Stimulated activated CD4-positive, alpha-beta T cell treated with anti-CD3 and anti-CD28 coated beads, Interleukin-1b, Interleukin-23, amount 100 ng/mL, for 1 hour (primary cell): ENCODE results near the gene NALCN.

Experiments used
- DNase-seq, 2 donors: peaks; one replicate each; pipeline ENCODE4 v3.0.0-alpha.2; 2020; ENCODE audit warnings: low read depth in 2 of 2

The NALCN gene

DNA sequence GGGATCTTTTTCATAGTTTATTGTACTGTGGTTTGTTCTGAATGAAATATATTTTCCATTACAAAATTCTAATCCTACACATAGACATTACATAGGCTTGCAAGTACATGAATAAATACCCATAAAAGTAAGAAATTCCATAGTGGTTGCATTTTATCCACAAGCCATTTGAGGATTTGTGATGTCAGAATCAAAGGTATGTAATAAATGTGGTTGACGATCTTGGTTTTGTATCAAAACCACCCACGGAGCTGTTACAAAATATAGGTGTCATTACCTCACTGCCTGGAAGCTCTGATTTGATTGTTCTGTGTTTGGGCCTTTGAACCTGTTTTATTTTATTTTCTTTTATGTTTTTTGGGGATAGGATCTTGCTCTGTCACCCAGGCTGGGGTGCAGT, 125.1 kb downstream of the NALCN start:
- DNase-seq = no peak

DNA sequence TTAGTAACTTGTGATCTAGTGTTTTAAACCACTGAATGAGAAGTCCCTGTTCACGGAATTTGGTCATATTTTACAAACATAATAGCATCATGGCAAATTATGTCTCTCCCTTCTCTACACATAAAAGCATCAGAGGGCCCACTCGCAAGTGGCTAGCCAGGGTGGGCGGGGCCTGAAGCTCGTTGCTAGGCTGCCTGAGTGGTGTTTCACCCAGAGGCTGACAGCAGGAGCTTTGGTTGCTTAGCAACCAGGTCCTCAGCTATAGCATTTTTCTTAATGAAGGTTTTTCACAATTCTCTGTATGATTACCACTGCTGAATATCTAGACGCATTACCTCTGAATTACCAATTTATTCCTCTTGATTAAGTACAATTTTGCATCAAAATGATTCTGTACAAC, 126.5 kb downstream of the NALCN start:
- no peak for DNase-seq

GRCh38 chr13:101283782-101284181, 132.5 kb downstream of the NALCN start:
- no peak for DNase-seq

DNA sequence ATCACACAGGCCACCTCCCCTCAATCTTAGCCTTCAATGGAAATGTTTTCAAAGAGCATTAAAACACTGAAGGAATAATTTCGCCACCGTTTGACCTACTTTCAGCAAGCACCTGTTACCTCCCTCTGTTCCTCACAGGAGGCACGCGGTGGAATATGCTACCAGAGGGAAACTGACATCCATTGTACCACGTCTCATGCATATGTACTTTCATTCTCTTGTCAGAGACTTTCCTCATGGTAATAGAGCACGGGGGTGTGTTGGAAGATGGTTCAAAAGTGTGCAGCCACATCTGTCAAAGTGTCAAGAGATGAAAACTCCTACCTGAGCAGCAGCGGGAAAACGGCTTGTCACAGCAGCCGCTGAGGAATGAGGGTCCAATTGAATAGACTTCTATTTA, 143.4 kb downstream of the NALCN start:
- DNase-seq = no peak

GRCh38 chr13:101271681-101272245, 144.5 kb downstream of the NALCN start:
- no peak for DNase-seq

DNA sequence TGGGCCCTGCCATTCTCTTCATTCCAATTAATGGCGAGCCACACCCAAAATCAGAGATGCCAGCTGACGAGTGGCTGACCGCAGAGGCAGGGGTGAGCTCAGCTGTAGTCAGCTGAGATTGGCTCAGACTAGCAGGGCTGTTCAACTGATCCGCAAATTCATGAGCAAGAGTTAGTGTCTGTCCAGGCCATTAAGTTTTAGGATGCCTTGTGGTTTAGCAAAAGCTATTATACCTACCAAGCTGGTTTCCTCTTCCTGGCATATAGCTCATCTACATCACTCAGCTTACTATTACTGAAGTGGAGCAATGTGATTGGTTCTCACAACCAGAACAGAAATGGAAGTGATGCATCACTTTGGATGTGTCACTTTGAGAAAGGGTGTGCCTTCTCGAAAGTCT, 148.7 kb downstream of the NALCN start:
- no peak for DNase-seq

GRCh38 chr13:101265934-101266333, 150.4 kb downstream of the NALCN start:
- DNase-seq = no peak

DNA sequence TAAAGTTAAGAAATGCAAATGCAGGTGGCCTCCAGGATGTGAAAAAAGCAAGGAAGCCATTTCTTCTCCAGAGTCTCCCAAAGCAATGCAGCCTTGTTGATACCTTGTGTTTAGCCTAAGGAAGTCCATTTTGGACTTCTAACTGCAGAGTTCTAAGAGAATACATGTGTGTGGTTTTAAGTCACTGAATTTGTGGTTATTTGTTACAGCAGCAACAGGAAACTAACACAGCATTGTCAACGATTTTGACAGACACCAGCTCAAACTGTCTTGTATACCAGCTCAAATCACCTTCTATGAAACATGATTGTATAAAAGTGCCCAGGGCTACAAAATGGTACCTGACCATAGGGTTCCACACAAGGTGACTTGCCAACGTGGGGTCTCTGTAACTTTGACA, 151.4 kb downstream of the NALCN start:
- no peak for DNase-seq

- no peak for DNase-seq
These were observed 154.0 kb downstream of the NALCN start for GRCh38 chr13:101262306-101262705.

DNA sequence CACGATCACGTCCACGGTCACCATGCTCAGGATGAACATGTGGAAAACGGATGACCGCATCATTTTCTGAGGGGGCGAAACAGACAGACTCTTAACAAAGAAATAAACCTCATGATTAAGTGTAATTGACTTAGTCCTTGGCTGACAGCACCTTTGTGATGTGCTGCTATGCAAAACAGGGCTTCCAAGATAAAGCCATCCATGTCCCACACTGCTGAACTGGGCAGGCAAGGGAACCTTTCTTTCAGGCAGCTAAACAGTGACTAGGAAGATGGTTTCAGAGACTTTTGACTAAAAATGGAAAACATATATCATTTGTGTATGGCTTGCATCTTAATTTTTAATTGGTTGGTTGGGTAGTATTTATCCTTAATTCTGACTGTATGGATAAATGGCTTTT, 157.8 kb downstream of the NALCN start:
- no peak for DNase-seq

DNA sequence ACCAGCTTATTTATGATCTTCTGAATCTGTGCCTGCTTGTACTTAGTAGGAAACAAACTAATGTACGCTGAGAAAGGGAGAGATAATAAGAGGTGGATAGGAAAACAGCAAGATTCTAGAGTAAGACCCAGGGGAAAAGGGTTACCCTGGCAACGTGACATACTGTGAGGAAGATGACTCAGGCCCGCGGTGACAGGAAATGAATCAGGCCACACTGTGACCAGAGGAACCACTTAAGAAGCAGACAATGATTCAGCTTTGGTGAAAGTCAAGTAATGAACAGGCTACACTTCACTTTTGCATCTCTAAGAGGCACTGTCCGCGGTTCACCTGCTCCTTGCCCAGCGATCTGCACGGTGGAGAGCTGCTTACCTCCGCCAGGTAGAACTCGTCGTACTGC, 158.2 kb downstream of the NALCN start:
- DNase-seq = no peak

GRCh38 chr13:101248739-101249514, 167.4 kb downstream of the NALCN start:
- no peak for DNase-seq

- DNase-seq = no peak
These were observed 173.6 kb downstream of the NALCN start for GRCh38 chr13:101242720-101243119.

- DNase-seq = no peak
These were observed 177.8 kb downstream of the NALCN start for GRCh38 chr13:101238555-101238954.

- DNase-seq = no peak
These were observed 184.4 kb downstream of the NALCN start for GRCh38 chr13:101231751-101232428.

DNA sequence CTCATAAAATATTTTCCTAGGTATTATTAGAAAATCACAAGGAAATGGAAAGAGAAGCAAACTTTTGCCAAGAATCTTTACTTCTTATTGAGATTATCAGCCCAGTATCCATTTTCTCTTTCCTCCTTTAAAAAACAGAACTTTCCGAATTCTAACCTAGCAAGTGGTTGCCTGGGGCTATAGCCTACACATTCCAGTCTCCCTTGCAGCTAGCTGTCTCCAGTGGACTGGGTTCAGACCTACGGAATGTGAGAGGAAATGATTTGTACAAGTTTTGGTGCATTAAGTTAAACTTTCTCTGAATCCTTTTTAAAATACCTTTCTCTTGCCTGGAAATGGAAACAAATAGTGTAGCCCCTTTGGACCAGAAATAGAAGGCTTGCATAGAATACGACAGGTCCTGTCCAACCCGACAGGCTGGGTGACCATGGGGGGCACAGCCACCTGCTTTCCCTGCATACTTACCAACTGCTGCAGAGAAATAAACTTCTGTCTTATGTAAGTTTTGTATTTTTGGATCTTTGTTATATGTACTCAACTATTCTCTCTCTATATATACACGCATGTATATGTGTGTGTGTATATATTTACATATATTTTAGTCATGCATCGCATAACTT, 185.9 kb downstream of the NALCN start:
- no peak for DNase-seq

- no peak for DNase-seq
These were observed 196.6 kb downstream of the NALCN start for GRCh38 chr13:101219609-101220265.

DNA sequence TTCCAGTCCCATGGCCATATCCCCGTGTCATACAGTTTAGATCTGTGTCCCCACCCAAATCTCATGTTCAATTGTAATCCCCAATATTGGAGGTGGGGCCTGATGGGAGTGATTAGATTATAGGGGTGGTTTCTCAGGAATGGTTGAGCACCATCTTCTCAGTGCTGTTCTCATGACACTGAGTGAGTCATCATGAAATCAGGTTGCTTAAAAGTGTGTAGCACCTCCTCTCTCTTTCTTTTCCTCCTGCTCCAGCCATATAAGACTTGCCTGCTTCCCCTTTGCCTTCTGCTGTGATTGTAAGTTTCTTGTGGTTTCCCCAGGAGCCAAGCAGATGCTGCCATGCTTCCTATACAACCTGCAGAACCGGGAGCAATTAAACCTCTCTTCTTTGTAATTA, 197.8 kb downstream of the NALCN start:
- DNase-seq = no peak

GRCh38 chr13:101217086-101217485, 199.2 kb downstream of the NALCN start:
- DNase-seq = no peak

- no peak for DNase-seq
These were observed 205.0 kb downstream of the NALCN start for GRCh38 chr13:101211261-101211660.

DNA sequence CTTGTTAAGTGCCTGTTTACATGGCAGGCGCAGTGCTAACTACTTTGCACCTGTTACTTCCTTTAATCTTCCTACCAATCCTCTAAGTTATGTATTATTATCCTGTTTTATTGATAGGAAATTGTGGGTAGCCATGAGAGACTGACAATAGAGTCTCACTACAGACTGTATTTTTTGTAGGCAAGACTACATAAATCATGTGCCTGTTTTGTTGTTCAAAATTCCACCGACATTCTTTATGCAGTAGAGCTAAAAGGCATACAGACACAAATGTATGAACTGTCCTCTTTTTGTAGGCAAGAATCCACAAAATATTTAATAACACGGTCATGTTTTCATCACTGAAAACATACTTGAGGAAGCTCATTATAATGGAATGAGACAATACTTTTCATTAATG, 205.5 kb downstream of the NALCN start:
- no peak for DNase-seq

- DNase-seq = no peak
These were observed 207.0 kb downstream of the NALCN start for GRCh38 chr13:101209206-101209893.
